ENCODE measurements around the gene KRCC1.

DNA sequence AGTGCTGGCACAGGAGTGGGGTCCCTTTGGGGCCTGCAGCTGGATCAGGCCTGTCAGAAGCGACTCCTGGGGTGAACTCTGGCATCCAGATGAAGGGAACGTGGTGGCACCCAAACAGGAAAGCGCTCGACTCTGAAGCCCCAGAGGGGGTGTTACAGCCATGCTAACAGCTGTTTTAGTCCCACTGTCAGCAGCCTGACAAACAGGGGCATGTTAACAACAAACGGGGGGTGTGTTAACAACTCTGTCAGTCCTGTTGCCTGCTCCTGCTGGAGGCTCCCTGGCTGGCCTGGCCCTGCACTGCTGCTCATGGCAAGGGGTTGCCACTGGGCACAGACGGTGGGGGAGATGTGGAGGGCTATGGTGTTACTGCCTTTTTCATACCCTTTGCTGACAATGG is 36.7 kb downstream of the KRCC1 start:
- TF ChIP-seq GATA2 (IDR thresholded peaks at IDR 0.05; ENCODE audit: low read depth, low read length) (no peak), GATA3 (IDR thresholded peaks at IDR 0.05; ENCODE audit: low read depth, low read length) (no peak)
